ENCODE data around the gene EXOC6B. TPM values are rescaled to one million over a fixed set of nuclear protein-coding genes. Genes with fewer than 3 reads are reported as not detected.

EXOC6B gene
- total and polyA plus RNA-seq, 7 donors: 4.4 to 26.8 (median 14.1) TPM

GRCh38 chr2:72173640-72174321 lies 652.1 kb downstream of the EXOC6B start:
- ATAC-seq: no peak
- no peak overlapping the region for H3K4me3 ChIP-seq
- H3K9me3 ChIP-seq: no peaks in the 10 kb centered on the region
- H3K27ac ChIP-seq: no peak overlapping the region
- no peak for DNase-seq
- 59 to 68% (median 62%) methylated on average over 8 of the region's 8 CpGs for WGBS, 3 donors
- H3K4me1 ChIP-seq: no peaks in the 10 kb centered on the region
- peaks cover 2 to 20% of the 10 kb centered on the region in 2 donors for H3K36me3 ChIP-seq (ENCODE audit: insufficient read depth in 1 of 2, low read depth in 1 of 2)
- TF ChIP-seq CTCF (IDR thresholded peaks at IDR 0.05): no peak
- H3K27me3 ChIP-seq (ENCODE audit: insufficient read depth in 3 of 3, low read length in 2 of 3): no peaks in the 10 kb centered on the region
- intact Hi-C loops (cut with DNase I): no loop called here

- intact Hi-C loops (cut with DNase I): no loop called here
- Histone ChIP-seq H3K4me3 (no peak overlapping the region), H3K9me3 (no peaks in the 10 kb centered on the region), H3K4me1 (no peaks in the 10 kb centered on the region), H3K27me3 (ENCODE audit: insufficient read depth in 3 of 3, low read length in 2 of 3) (no peaks in the 10 kb centered on the region), H3K36me3 (ENCODE audit: insufficient read depth in 1 of 2, low read depth in 1 of 2) (peaks cover 2 to 7% of the 10 kb centered on the region in 2 donors), H3K27ac (no peak overlapping the region)
- TF ChIP-seq CTCF (IDR thresholded peaks at IDR 0.05): no peak
- no peak for DNase-seq
- 89 to 95% (median 90%) methylated on average over 2 of the region's 2 CpGs for WGBS, 3 donors
- ATAC-seq: no peak
Measured at GRCh38 chr2:72172478-72172877, 653.4 kb downstream of the EXOC6B start.

- Histone ChIP-seq H3K4me3 (no peak overlapping the region), H3K36me3 (ENCODE audit: insufficient read depth in 1 of 2, low read depth in 1 of 2) (no peaks in the 10 kb centered on the region), H3K4me1 (no peaks in the 10 kb centered on the region), H3K9me3 (no peaks in the 10 kb centered on the region), H3K27ac (no peak overlapping the region), H3K27me3 (ENCODE audit: insufficient read depth in 3 of 3, low read length in 2 of 3) (peaks cover 0 to 6% (median 0%) of the 10 kb centered on the region in 3 donors)
- TF ChIP-seq CTCF (IDR thresholded peaks at IDR 0.05): no peak
- intact Hi-C loops (cut with DNase I): no loop called here
- ATAC-seq: no peak
- 79 to 80% (median 79%) methylated on average over 3 of the region's 3 CpGs for WGBS, 3 donors
- no peak for DNase-seq
Measured at GRCh38 chr2:72166279-72166678, 659.6 kb downstream of the EXOC6B start.

GRCh38 chr2:72165792-72166191 lies 660.0 kb downstream of the EXOC6B start:
- H3K9me3 ChIP-seq: no peaks in the 10 kb centered on the region
- intact Hi-C loops (cut with DNase I): no loop called here
- 79 to 87% (median 79%) methylated on average over 3 of the region's 3 CpGs for WGBS, 3 donors
- no peak for TF ChIP-seq CTCF (IDR thresholded peaks at IDR 0.05)
- no peak overlapping the region for H3K4me3 ChIP-seq
- ATAC-seq (no peak), DNase-seq (no peak)
- H3K27me3 ChIP-seq (ENCODE audit: insufficient read depth in 3 of 3, low read length in 2 of 3): peaks cover 0 to 10% (median 0%) of the 10 kb centered on the region in 3 donors
- H3K36me3 ChIP-seq (ENCODE audit: insufficient read depth in 1 of 2, low read depth in 1 of 2): no peaks in the 10 kb centered on the region
- H3K4me1 ChIP-seq: no peaks in the 10 kb centered on the region
- H3K27ac ChIP-seq: no peak overlapping the region

GRCh38 chr2:72162574-72162973 lies 663.3 kb downstream of the EXOC6B start:
- H3K9me3 ChIP-seq: no peaks in the 10 kb centered on the region
- no peak overlapping the region for H3K27ac ChIP-seq
- intact Hi-C loops (cut with DNase I): no loop called here
- ATAC-seq (no peak), DNase-seq (no peak)
- peaks cover 0 to 11% (median 0%) of the 10 kb centered on the region in 3 donors for H3K27me3 ChIP-seq (ENCODE audit: insufficient read depth in 3 of 3, low read length in 2 of 3)
- no peak for TF ChIP-seq CTCF (IDR thresholded peaks at IDR 0.05)
- no peaks in the 10 kb centered on the region for H3K4me1 ChIP-seq
- H3K4me3 ChIP-seq: no peak overlapping the region
- WGBS, 3 donors: 85 to 93% (median 92%) methylated on average over 5 of the region's 5 CpGs
- H3K36me3 ChIP-seq (ENCODE audit: insufficient read depth in 1 of 2, low read depth in 1 of 2): no peaks in the 10 kb centered on the region
